Upper lobe of left lung (tissue), 6 donors: Measurements from ENCODE around the gene ARAP1. TPM values are rescaled to one million over a fixed set of nuclear protein-coding genes. Genes with fewer than 3 reads are reported as not detected.
A peak's percentile ranks its signal among the peaks of the same experiment; 100 is the strongest.

Experiments
- ATAC-seq, 2 donors: fragments of 200-7000 bp; cut with Tn5 transposase; one replicate each; pipeline ENCODE4 v1.9.1; 2022; ENCODE audit warnings: mild to moderate bottlenecking in 2 of 2, moderate library complexity in 2 of 2; ENCODE audit not compliant: low FRiP score in 2 of 2
- DNase-seq, 2 donors: peaks; one replicate each; pipeline ENCODE4 v3.0.0-alpha.2; 2019 to 2020
- H3K27ac ChIP-seq, 4 donors: fragments of 200-600 bp; sonication (generic); one replicate each; pipeline ENCODE4 v1.5.1; 2016 to 2019
- H3K27me3 ChIP-seq, 4 donors: fragments of 200-600 bp; sonication (generic); one replicate each; pipeline ENCODE4 v1.5.1; 2017 to 2019
- H3K36me3 ChIP-seq, 4 donors: fragments of 200-600 bp; sonication (generic); one replicate each; pipeline ENCODE4 v1.5.1; 2016 to 2019
- H3K4me1 ChIP-seq, 4 donors: fragments of 200-600 bp; sonication (generic); one replicate each; pipeline ENCODE4 v1.5.1; 2018 to 2019
- H3K4me3 ChIP-seq, 4 donors: fragments of 200-600 bp; sonication (generic); one replicate each; pipeline ENCODE4 v1.5.1; 2017 to 2019; ENCODE audit warnings: mild to moderate bottlenecking in 2 of 4, moderate library complexity in 1 of 4
- H3K9me3 ChIP-seq, 4 donors: fragments of 200-600 bp; sonication (generic); one replicate each; pipeline ENCODE4 v1.5.1; 2018 to 2019
- CTCF ChIP-seq, 6 experiments: fragments of 450-650 bp in 4 of 6; fragments of 200-600 bp in 2 of 6; sonication (generic) in 2 of 6; IDR thresholded peaks; one replicate each; pipeline ENCODE4 v1.5.1; 2016 to 2019; ENCODE audit warnings: antibody characterized with exemption in 6 of 6
- EP300 ChIP-seq, 4 donors: sonication (generic); formaldehyde crosslinking; IDR thresholded peaks; one replicate each; pipeline ENCODE4 v1.5.1; 2017; ENCODE audit warnings: antibody characterized with exemption in 4 of 4, control low read depth in 2 of 4
- POLR2A ChIP-seq, 4 donors: fragments of 450-650 bp; IDR thresholded peaks; one replicate each; pipeline ENCODE4 v1.5.1; 2016 to 2017; ENCODE audit warnings: antibody characterized with exemption in 4 of 4, mild to moderate bottlenecking in 2 of 4
- POLR2AphosphoS5 ChIP-seq, 2 donors: sonication (generic); formaldehyde crosslinking; IDR thresholded peaks; one replicate each; pipeline ENCODE4 v1.5.1; 2017; ENCODE audit warnings: antibody characterized with exemption in 2 of 2
- WGBS, 2 donors: methylation state at CpG; one replicate each; pipeline ENCODE4 v1.1.5; 2017 to 2018; 5-methylcytosine and 5-hydroxymethylcytosine counted together
- total RNA-seq, 6 donors: library from RNA; depleted of rRNA in 4 of 6; stranded (reverse); fragments of >200 nt in 4 of 6; gene quantifications; one replicate each; pipeline versions ENCODE4 v1.1.0 to v1.2.1, GENCODE V29; 2016 to 2021
- donor health status: DM: no; HTN: no; CAD: no; lungs with moderate emphysema.
- donor health status: DM: no; HTN: yes; CAD: no; lungs with severe emphysema.

The ARAP1 gene
- total RNA-seq, 6 donors from 2014 or later = 217 to 1,154 (median 269) TPM

GRCh38 chr11:72716788-72717435, 35.3 kb downstream of the ARAP1 start:
- TF ChIP-seq EP300 (IDR thresholded peaks at IDR 0.05) (no peak), POLR2A (IDR thresholded peaks at IDR 0.05) (no peak), CTCF (IDR thresholded peaks at IDR 0.05) (no peak), POLR2AphosphoS5 (IDR thresholded peaks at IDR 0.05) (no peak)
- DNase-seq (no peak), ATAC-seq (no peak)
- peak overlapping the region in 2 of 4 donors; percentile 4 to 91 for H3K27ac ChIP-seq
- H3K4me1 ChIP-seq = peaks cover 55 to 76% (median 59%) of the 10 kb centered on the region in 4 donors
- H3K27me3 ChIP-seq = no peaks in the 10 kb centered on the region
- H3K36me3 ChIP-seq = peaks cover 0 to 36% (median 22%) of the 10 kb centered on the region in 4 donors
- no peak overlapping the region for H3K4me3 ChIP-seq
- 71 to 97% methylated on average over 6 to 14 of the region's 14 CpGs for WGBS, 2 donors
- no peaks in the 10 kb centered on the region for H3K9me3 ChIP-seq

- DNase-seq = no peak
- 72 to 75% methylated on average over 7 of the region's 7 CpGs for WGBS, 2 donors
- Histone ChIP-seq H3K27me3 (no peaks in the 10 kb centered on the region), H3K4me3 (no peak overlapping the region), H3K9me3 (no peaks in the 10 kb centered on the region), H3K4me1 (peaks cover 49 to 72% (median 55%) of the 10 kb centered on the region in 4 donors), H3K36me3 (peaks cover 0 to 42% (median 28%) of the 10 kb centered on the region in 4 donors), H3K27ac (peak overlapping the region in 1 of 4 donors; percentile 4)
- ATAC-seq = no peak
- no peak for TF ChIP-seq EP300 (IDR thresholded peaks at IDR 0.05)
- no peak for TF ChIP-seq POLR2AphosphoS5 (IDR thresholded peaks at IDR 0.05)
- no peak for TF ChIP-seq CTCF (IDR thresholded peaks at IDR 0.05)
- TF ChIP-seq POLR2A (IDR thresholded peaks at IDR 0.05) = no peak
Observed at GRCh38 chr11:72716290-72716689, 35.9 kb downstream of the ARAP1 start.

- Histone ChIP-seq H3K36me3 (peaks cover 32 to 72% (median 61%) of the 10 kb centered on the region in 4 donors), H3K9me3 (no peaks in the 10 kb centered on the region), H3K27ac (peak overlapping the region; percentile 41 to 72 (median 62)), H3K27me3 (no peaks in the 10 kb centered on the region), H3K4me1 (peaks cover 14 to 37% (median 20%) of the 10 kb centered on the region in 4 donors), H3K4me3 (peak overlapping the region in 1 of 4 donors; percentile 2)
- DNase-seq (peak in 1 of 2 donors; percentile 55), ATAC-seq (peak in 1 of 2 donors; percentile 20)
- 33 to 53% methylated on average over 3 to 10 of the region's 10 CpGs for WGBS, 2 donors
- TF ChIP-seq POLR2AphosphoS5 (IDR thresholded peaks at IDR 0.05) (no peak), CTCF (IDR thresholded peaks at IDR 0.05) (no peak), EP300 (IDR thresholded peaks at IDR 0.05) (no peak), POLR2A (IDR thresholded peaks at IDR 0.05) (no peak)
Observed at GRCh38 chr11:72712841-72713240, 39.4 kb downstream of the ARAP1 start.

- H3K9me3 ChIP-seq = no peaks in the 10 kb centered on the region
- no peak for TF ChIP-seq EP300 (IDR thresholded peaks at IDR 0.05)
- peak in 1 of 4 donors; percentile 31 for TF ChIP-seq POLR2A (IDR thresholded peaks at IDR 0.05)
- peak in 1 of 2 donors; percentile 6 for TF ChIP-seq POLR2AphosphoS5 (IDR thresholded peaks at IDR 0.05)
- DNase-seq (peak; percentile 65 to 93), ATAC-seq (peak; percentile 61 to 85)
- no peaks in the 10 kb centered on the region for H3K27me3 ChIP-seq
- peak overlapping the region in 3 of 4 donors; percentile 41 to 72 (median 72) for H3K27ac ChIP-seq
- H3K4me1 ChIP-seq = peaks cover 11 to 31% (median 15%) of the 10 kb centered on the region in 4 donors
- WGBS, 2 donors = 54 to 58% methylated on average over 21 to 26 of the region's 26 CpGs
- H3K4me3 ChIP-seq = peak overlapping the region in 1 of 4 donors; percentile 2
- peaks cover 38 to 72% (median 64%) of the 10 kb centered on the region in 4 donors for H3K36me3 ChIP-seq
Observed at GRCh38 chr11:72712168-72712751, 39.9 kb downstream of the ARAP1 start.

- peaks cover 48 to 72% (median 66%) of the 10 kb centered on the region in 4 donors for H3K36me3 ChIP-seq
- no peaks in the 10 kb centered on the region for H3K9me3 ChIP-seq
- TF ChIP-seq POLR2AphosphoS5 (IDR thresholded peaks at IDR 0.05) (no peak), POLR2A (IDR thresholded peaks at IDR 0.05) (no peak), EP300 (IDR thresholded peaks at IDR 0.05) (no peak), CTCF (IDR thresholded peaks at IDR 0.05) (no peak)
- DNase-seq (no peak), ATAC-seq (no peak)
- H3K27ac ChIP-seq = no peak overlapping the region
- no peak overlapping the region for H3K4me3 ChIP-seq
- WGBS, 2 donors = 90 to 98% methylated on average over 4 to 9 of the region's 9 CpGs
- H3K4me1 ChIP-seq = peaks cover 10 to 20% (median 14%) of the 10 kb centered on the region in 4 donors
- H3K27me3 ChIP-seq = no peaks in the 10 kb centered on the region
Observed at GRCh38 chr11:72711141-72711540, 41.1 kb downstream of the ARAP1 start.
